ENCODE measurements around the gene PAPPA. TPM values are rescaled to one million over a fixed set of nuclear protein-coding genes. Genes with fewer than 3 reads are reported as not detected.

The PAPPA gene
- total RNA-seq, 1 donor from 2014 or later: 0.72 TPM

DNA sequence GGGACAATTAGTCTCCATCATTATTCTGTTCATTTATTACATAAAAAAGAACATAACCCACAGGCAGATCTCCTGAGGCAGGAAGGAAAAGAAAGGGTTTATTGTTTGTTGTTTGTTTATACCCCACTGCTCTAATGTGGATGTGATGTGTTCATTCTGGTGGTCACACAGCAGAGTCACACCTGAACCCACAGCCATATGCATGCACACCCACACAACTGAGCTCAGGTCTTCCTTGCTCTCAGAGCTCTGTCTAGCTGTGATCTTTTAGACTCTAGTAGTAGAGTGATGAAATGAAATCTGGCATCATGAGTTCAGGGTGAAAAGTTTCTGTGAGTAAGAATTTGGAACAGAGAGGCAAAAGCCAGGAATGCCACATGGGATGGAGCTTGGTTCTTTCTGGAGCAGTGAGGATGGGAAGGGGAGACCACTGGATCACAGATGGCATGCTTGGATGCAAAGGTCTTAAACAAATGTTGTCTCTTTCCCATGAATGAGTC is 227.0 kb downstream of the PAPPA start:
- Mint-ChIP-seq H3K27ac (ENCODE audit: unreplicated experiment) (no peak overlapping the region), H3K4me3 (no peak overlapping the region), H3K9me3 (no peaks in the 10 kb centered on the region), H3K4me1 (no peaks in the 10 kb centered on the region), H3K36me3 (ENCODE audit: low read depth) (no peaks in the 10 kb centered on the region), H3K27me3 (ENCODE audit: low read depth) (no peaks in the 10 kb centered on the region)
- TF ChIP-seq, protein P1, sequence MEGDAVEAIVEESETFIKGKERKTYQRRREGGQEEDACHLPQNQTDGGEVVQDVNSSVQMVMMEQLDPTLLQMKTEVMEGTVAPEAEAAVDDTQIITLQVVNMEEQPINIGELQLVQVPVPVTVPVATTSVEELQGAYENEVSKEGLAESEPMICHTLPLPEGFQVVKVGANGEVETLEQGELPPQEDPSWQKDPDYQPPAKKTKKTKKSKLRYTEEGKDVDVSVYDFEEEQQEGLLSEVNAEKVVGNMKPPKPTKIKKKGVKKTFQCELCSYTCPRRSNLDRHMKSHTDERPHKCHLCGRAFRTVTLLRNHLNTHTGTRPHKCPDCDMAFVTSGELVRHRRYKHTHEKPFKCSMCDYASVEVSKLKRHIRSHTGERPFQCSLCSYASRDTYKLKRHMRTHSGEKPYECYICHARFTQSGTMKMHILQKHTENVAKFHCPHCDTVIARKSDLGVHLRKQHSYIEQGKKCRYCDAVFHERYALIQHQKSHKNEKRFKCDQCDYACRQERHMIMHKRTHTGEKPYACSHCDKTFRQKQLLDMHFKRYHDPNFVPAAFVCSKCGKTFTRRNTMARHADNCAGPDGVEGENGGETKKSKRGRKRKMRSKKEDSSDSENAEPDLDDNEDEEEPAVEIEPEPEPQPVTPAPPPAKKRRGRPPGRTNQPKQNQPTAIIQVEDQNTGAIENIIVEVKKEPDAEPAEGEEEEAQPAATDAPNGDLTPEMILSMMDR (conservative IDR thresholded peaks at IDR 0.05): no peak
- no peak for DNase-seq (ENCODE audit: low read depth, low spot score)

GRCh38 chr9:116381350-116381749 is 227.8 kb downstream of the PAPPA start:
- Mint-ChIP-seq H3K4me3 (no peak overlapping the region), H3K27ac (ENCODE audit: unreplicated experiment) (no peak overlapping the region), H3K27me3 (ENCODE audit: low read depth) (no peaks in the 10 kb centered on the region), H3K4me1 (no peaks in the 10 kb centered on the region), H3K36me3 (ENCODE audit: low read depth) (no peaks in the 10 kb centered on the region), H3K9me3 (no peaks in the 10 kb centered on the region)
- no peak for DNase-seq (ENCODE audit: low read depth, low spot score)
- TF ChIP-seq, protein P1 (conservative IDR thresholded peaks at IDR 0.05): no peak

GRCh38 chr9:116382053-116382452 is 228.5 kb downstream of the PAPPA start:
- H3K36me3 Mint-ChIP-seq (ENCODE audit: low read depth): no peaks in the 10 kb centered on the region

GRCh38 chr9:116383133-116383532 is 229.5 kb downstream of the PAPPA start:
- Mint-ChIP-seq H3K36me3 (ENCODE audit: low read depth) (no peaks in the 10 kb centered on the region), H3K27me3 (ENCODE audit: low read depth) (no peaks in the 10 kb centered on the region), H3K27ac (ENCODE audit: unreplicated experiment) (no peak overlapping the region), H3K4me3 (no peak overlapping the region), H3K9me3 (no peaks in the 10 kb centered on the region), H3K4me1 (no peaks in the 10 kb centered on the region)
- TF ChIP-seq, protein P1 (conservative IDR thresholded peaks at IDR 0.05): no peak
- no peak for DNase-seq (ENCODE audit: low read depth, low spot score)

More at GRCh38 chr9:116382053-116382452, 228.5 kb downstream of the PAPPA start:
- TF ChIP-seq, protein P1 (conservative IDR thresholded peaks at IDR 0.05): no peak
- no peak overlapping the region for H3K4me3 Mint-ChIP-seq
- no peak overlapping the region for H3K27ac Mint-ChIP-seq (ENCODE audit: unreplicated experiment)
- no peaks in the 10 kb centered on the region for H3K27me3 Mint-ChIP-seq (ENCODE audit: low read depth)
- DNase-seq (ENCODE audit: low read depth, low spot score): no peak
- H3K4me1 Mint-ChIP-seq: no peaks in the 10 kb centered on the region
- no peaks in the 10 kb centered on the region for H3K9me3 Mint-ChIP-seq

- H3K27me3 Mint-ChIP-seq (ENCODE audit: low read depth): no peaks in the 10 kb centered on the region
- no peaks in the 10 kb centered on the region for H3K9me3 Mint-ChIP-seq
- H3K4me3 Mint-ChIP-seq: no peak overlapping the region
- DNase-seq (ENCODE audit: low read depth, low spot score): no peak
- H3K27ac Mint-ChIP-seq (ENCODE audit: unreplicated experiment): no peak overlapping the region
- H3K4me1 Mint-ChIP-seq: no peaks in the 10 kb centered on the region
- no peaks in the 10 kb centered on the region for H3K36me3 Mint-ChIP-seq (ENCODE audit: low read depth)
- TF ChIP-seq, protein P1 (conservative IDR thresholded peaks at IDR 0.05): no peak
Measured at GRCh38 chr9:116383936-116384335, 230.3 kb downstream of the PAPPA start.

Measured in neural crest cell (in vitro differentiated cells).